ENCODE results near the gene CALY.

CALY gene

DNA sequence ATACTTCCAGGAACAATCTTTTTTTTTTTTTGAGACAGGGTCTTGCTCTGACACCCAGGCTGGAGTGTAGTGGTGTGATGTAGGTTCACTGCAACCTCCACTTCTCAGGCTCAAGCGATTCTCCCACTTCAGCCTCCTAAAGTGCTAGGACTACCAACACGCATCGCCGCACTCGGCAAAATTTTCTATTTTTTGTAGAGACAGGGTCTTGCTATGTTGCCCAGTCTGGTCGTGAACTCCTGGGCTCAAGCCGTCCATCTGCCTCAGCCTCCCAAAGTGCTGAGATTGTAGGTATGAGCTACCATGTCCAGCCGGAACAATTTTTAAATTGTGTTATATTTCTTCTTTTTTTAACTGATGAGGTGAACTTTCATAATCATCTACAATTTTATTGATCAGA is 25.9 kb downstream of the CALY start:
- no peak for DNase-seq (ENCODE audit: low read depth)

- no peak for DNase-seq (ENCODE audit: low read depth)
These were observed 26.3 kb downstream of the CALY start for GRCh38 chr10:133310399-133310755.

- no peak for DNase-seq (ENCODE audit: low read depth)
These were observed 26.8 kb downstream of the CALY start for GRCh38 chr10:133309720-133310398.

- DNase-seq (ENCODE audit: low read depth) = peak; percentile 87
These were observed 27.5 kb downstream of the CALY start for GRCh38 chr10:133309100-133309719.

DNA sequence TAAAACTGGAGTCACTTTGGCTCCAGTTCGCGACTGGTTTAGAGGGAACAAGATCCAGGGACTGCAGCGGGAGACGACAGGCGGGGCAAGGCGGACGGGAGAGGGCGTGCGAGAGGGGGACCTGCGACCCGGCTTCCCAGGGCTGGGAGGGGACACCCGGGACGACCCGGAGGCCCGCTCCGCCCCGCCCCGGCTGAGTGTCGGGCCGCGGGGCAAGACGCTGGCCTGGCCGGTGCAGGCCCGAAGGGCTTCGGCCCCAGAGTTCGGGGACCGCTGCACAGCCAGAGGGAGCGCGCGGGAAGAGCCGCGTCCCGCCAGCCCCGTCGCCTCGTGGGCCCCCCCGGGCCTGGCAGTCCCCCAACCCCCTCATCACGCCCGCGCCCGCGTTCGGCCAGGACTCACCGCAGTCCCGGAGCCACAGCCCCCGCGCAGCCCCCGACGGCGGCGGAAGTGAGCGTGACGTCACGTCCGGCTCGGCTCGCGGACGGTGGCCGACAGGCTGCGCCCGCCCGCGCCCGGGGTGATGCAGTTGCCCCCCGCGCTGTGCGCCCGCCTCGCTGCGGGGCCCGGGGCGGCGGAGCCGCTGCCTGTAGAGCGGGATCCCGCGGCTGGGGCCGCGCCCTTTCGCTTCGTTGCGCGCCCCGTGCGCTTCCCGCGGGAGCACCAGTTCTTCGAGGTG is 28.1 kb downstream of the CALY start, which contains the start of the genes TUBGCP2 and ZNF511:
TUBGCP2 (minus strand) TSS at position 452 of the 679 bp plus-strand sequence. CDS start 5,931 bp downstream, outside the sequence.
ZNF511 (plus strand) TSS at position 494 of the 679 bp plus-strand sequence; CDS start at position 524, 30 bp downstream.
- DNase-seq (ENCODE audit: low read depth) = peak; percentile 84

- peak; percentile 76 for DNase-seq (ENCODE audit: low read depth)
These were observed 28.8 kb downstream of the CALY start for GRCh38 chr10:133307776-133308420.

DNA sequence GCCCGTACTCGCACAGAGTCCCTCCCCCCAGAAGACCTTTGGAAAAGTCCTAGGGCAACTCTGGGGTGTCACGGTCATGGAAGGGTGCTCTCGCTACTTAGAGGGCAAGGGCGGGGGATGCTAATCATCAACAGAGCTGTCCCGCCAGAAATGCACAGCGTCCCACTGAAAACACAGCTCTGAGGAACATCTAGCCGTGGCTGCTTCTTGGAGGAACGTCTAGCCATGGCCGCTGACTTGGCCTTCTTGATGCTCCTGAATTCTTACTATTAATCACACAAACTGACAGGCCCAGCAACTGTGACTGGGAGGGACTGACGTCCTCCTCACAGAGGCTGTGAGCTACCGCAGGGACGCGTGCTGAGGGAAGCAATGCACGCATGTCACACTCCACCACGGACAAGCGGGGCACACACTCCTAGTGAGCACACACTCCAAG is 29.7 kb downstream of the CALY start:
- DNase-seq (ENCODE audit: low read depth) = no peak

DNA sequence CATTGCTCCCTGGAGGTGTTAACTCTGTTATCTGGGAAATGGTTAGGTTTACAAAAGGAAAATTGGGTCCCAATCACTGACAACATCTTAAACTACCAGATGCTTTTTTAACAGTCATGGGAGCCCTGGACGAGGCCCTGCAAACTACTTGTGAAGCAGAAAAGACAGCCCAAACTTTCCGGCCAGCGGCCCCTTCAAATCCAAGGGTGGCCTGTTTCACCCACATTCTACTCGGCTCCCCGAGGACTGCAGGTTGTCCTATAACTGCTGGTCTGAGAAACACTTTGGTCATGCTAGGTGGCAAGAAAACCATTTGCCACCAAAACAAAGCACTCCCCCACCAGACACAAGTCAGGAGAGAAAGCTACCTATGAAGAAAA is 30.6 kb downstream of the CALY start:
- no peak for DNase-seq (ENCODE audit: low read depth)

DNA sequence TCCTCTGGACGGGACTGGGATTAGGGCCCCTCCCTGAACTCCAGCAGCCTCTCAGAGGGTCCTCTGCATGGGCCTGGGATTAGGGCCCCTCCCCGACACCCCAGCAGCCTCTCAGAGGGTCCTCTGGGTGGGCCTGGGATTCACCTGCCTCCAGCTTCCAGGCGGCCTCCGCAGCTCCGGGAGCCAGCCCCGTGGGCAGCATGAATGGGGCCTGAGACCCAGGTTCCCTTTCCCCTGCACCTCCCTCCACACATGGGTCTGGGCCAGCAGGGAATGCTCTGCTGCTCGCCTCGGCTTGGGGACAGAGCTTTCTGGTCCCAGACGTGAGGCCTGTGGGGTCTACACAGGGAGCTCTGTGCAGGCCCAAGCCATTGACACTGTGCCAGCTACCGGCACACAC is 33.5 kb downstream of the CALY start:
- DNase-seq (ENCODE audit: low read depth) = no peak

GRCh38 chr10:133302230-133302629 is 34.5 kb downstream of the CALY start:
- no peak for DNase-seq (ENCODE audit: low read depth)

GRCh38 chr10:133299738-133300137 is 37.0 kb downstream of the CALY start:
- no peak for DNase-seq (ENCODE audit: low read depth)

- no peak for DNase-seq (ENCODE audit: low read depth)
These were observed 37.5 kb downstream of the CALY start for GRCh38 chr10:133299224-133299623.

- DNase-seq (ENCODE audit: low read depth) = no peak
These were observed 38.2 kb downstream of the CALY start for GRCh38 chr10:133298466-133298865.

DNA sequence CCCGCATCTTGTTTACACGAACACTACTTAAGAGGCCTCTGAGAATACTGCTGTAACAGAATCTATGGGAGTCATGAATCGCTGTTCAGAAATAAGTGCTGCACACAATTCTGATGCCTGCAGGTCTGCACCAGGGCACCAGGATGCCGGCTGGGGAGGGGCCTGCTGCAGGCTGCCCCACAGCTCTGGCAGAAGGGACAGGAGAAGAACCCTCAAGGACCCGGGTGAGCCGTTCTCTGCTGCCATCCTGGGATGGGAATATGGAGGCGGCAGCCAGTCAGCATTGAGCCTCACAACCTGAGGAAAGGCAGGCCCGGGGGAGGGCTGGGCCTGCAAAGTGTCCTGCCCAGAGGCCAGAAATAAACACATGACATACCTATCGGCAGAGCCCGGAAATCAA is 39.2 kb downstream of the CALY start:
- no peak for DNase-seq (ENCODE audit: low read depth)

DNA sequence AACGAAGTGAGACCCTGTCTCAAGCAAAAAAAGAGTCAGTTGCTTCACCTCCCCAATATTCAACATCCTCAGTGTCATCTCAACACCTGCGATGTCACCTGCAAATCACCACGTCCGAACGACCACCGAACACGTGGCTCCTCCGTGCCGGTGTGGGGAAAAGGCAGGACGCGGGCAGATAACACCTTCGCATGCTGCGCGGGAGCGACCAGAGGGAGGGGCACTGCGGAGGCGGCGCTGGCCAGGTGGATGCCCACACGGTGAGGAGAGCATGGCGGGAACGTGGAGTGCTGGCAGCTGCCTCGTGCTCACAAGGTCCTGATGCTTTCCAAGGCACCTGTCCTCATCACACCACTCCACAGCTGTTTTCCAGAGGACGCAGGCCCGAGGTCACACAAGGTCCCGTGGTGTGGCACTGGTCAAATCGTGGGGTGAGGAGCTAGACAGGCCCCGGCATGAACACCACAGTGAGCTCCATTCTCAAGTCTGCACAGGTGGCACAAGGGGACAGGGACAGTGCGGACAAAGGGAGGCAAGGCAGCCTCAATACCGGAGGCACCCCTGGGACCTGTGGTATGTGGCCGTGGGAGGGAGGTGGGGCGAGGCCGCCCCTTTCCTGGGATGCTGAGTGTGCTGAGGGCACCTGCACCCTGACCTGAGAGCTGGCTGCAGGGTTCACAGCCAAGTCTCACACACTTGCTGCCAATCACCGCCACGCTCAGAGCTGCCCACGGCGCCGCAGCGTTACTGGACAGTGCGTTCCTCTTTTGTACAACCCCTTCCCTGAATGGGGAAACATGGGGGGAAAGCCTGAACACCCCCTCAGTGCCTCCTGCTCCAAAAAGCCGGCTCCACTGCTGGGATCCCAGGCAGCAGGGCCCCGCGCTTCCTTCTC is 41.0 kb downstream of the CALY start:
- no peak for DNase-seq (ENCODE audit: low read depth)

- DNase-seq (ENCODE audit: low read depth) = no peak
These were observed 42.5 kb downstream of the CALY start for GRCh38 chr10:133294189-133294588.

GRCh38 chr10:133293810-133294119 is 42.9 kb downstream of the CALY start:
- DNase-seq (ENCODE audit: low read depth) = no peak

GRCh38 chr10:133292919-133293809 is 43.5 kb downstream of the CALY start:
- peak; percentile 96 for DNase-seq (ENCODE audit: low read depth)

DNA sequence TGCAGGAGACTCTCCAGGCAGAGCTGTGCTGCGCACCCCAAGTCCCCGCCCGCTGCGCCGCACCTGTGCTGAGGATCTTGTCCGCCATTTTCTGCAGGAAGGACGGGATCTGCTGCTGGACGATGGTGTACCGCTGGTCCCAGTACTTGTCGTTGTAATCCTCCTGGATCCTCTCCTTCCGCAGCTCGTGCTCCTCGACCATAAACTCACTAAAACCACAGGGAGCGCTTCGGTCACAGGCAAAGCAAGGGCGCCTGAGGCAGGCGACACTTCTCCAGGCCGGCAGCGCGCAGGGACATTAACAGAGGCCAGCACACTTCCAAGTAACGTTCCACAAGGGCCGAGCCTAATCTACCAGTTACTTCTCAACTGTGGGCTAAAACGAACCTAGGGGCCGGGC is 46.9 kb downstream of the CALY start:
- DNase-seq (ENCODE audit: low read depth) = no peak

DNA sequence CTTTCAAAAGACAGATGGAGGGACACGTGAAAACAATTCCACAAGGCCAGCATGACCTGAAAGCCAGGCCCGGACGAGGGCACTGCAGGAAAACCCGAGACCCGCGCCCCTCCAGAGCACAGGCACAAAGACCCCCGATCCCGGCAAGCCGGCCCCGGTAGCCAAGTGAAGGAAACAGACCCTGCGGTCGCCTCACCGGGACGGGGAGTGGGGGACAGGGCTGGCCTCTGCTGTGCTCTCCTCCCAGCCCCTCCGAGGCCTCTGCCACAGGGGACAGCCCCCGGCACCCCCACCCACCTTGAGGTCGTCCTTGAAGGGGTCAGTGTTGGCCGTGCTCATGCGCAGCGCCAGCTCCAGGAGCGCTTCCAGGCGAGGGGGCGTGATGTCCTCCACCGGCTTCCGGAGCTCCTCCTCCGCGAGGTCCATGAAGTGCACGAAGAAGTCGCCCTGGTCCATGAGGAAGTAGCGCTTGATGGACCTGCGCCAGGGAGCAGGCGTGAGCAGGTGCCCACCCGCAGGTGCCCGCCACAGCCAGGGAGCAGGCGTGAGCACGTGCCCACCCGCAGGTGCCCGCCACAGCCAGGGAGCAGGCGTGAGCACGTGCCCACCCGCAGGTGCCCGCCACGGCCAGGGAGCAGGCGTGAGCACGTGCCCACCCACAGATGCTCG is 48.7 kb downstream of the CALY start:
- DNase-seq (ENCODE audit: low read depth) = no peak

All from ELR (cell line).